NCI-H524 treated with DMSO at 0.1 percent for 48 hours (cell line): Measurements from ENCODE around the gene CFAP77.
A peak's percentile ranks its signal among the peaks of the same experiment; 100 is the strongest.

Experiments
- DNase-seq: peaks from one replicate; lab custom pipeline; 2025; lab: John Stamatoyannopoulos, UW

The CFAP77 gene

GRCh38 chr9:132517815-132518550, 108.0 kb downstream of the CFAP77 start:
- DNase-seq: no peak

DNA sequence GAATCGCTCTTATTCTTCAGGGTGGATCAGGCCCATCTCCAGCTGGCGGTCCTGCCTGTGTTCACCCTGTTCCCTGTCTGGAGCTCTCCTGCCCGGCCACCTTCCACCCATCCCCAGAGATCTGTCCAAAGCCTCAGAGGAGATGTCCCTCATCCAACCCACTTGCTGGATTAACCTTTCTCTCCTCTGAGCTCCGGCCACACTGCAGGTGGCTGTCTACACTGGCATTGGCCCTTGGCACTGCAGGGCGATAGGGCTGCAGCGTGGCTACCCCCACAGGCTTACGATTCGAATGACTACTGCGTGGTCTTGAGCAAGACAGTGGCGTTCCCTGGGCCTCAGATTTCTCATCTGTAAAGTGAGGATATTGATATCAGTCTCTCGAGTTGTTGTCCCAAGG, 108.6 kb downstream of the CFAP77 start:
- DNase-seq: no peak

DNA sequence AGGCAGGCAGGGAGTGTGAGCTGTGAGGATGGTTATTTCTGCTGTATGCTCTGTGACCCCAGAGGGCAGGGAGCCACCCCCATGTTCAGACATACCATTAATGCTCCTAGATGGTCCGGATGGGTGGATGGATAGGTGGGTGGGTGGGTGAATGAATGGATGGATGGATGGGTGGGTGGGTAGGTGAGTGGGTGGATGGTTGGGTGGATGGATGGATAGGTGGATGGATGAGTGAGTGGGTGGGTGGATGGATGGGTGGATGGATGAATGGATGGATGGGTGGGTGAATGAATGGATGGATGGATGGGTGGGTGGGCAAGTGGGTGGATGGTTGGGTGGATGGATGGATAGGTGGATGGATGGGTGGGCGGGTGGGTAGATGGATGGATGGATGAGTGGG, 109.0 kb downstream of the CFAP77 start:
- DNase-seq: no peak

- no peak for DNase-seq
Measured at GRCh38 chr9:132520612-132521011, 110.6 kb downstream of the CFAP77 start.

GRCh38 chr9:132525308-132526023, 115.5 kb downstream of the CFAP77 start:
- no peak for DNase-seq

- no peak for DNase-seq
Measured at GRCh38 chr9:132531195-132531594, 121.2 kb downstream of the CFAP77 start.

- DNase-seq: no peak
Measured at GRCh38 chr9:132531710-132532570, 121.9 kb downstream of the CFAP77 start.

DNA sequence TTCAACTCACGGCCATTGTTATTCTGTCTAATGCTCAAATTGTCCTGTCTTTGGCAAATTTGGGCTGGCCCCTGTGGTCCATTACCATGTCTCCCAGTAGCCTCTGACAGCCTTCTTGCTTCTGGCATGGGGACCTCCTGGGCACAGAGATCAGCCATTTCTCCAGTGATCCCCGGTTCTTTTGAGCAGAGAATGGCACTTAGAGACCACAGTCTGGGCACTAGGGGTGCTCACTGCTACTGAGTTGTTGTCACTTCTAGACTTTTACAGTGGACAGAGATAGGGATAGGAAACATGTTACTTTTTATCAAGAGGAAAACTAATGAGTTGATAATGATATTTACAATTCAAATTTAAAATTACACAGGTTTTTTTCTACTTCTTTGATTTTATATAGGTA, 124.8 kb downstream of the CFAP77 start:
- no peak for DNase-seq

- no peak for DNase-seq
Measured at GRCh38 chr9:132536124-132536523, 126.1 kb downstream of the CFAP77 start.

- no peak for DNase-seq
Measured at GRCh38 chr9:132537352-132537751, 127.3 kb downstream of the CFAP77 start.

DNA sequence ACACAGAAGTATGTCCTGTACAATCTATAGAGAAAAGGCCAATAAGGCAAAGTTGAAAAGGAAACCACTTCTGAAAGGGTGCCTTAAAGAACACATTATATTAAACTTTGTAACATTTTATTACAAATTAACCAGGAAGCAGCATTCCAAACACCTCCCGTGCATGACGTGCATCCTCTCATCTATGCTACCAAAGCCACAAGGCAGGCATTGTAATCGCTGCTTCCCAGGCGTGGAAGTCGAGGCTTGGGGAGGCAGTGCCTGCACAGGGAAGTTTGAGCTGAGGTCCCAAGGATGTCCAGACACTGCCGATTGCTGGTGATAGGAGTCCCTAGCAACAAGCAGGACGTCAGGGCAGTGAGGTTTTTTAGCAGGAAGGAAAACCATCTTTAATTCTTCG, 128.1 kb downstream of the CFAP77 start:
- no peak for DNase-seq

- DNase-seq: no peak
Measured at GRCh38 chr9:132539096-132539495, 129.1 kb downstream of the CFAP77 start.

GRCh38 chr9:132541051-132541450, 131.0 kb downstream of the CFAP77 start:
- no peak for DNase-seq

DNA sequence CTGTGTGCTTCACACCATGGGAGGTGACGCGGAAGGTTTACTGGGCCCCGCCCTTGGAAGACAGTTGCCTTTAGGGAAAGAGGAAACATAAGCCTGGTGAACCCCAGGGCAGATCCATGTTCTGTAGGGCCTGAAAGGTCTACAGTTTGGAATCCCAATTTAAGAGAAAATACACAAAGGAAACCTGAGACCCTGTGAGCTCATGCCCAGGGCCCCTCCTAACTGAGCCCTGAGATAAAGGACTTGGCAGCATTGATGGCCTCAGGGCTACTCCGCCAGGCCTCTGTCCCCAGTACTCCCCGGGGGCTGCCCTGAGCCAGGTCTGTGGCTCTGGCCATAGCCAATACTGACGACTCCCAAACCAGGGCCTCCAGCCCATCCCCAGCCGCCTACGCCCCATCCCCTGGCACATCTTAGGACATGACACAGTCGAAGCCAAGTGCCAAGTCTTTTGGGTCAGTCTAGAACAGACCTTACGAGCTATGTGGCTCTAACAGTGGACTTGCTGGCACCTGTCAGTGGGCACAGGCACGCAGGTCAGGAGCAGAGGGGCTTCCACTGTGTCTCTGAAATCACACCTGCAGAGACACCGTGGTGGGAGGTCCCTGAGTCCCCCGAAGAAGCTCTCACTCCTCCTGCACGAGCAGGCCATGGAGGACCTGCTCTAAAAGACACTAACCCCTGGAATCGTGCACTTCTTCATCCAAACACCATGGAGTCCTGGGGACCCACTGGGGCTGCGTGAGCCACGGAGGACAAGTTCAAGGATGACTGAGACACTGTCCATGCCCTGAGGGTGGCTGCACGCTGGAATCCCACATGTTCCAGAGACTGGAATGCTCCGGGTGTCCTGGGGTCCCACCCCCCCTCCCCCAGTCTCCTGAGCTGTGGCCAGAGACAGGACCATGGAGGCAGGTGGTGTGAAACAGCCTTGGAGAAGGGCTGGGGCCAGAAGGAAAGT, 132.1 kb downstream of the CFAP77 start:
- no peak for DNase-seq

GRCh38 chr9:132543251-132543650, 133.2 kb downstream of the CFAP77 start:
- no peak for DNase-seq

DNA sequence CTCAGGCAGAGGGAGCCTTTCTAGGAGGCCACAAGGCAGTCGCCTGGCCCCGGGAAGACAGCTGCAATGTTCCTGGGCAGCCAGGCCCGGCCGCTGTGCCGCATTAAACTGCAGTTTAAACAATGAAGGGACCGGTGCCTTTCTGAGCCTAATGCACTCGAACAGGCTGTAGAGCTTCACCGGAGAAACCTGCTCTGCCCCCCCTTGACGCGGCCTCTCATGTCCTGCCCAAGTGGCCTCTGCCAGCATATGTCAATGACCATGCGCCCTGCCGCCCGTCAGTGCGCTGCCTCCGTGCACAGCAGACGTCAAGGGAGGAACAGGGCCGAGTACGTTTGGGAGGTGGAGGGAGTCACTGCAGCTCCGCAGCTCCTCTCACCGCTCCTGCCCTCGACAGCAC, 133.9 kb downstream of the CFAP77 start:
- no peak for DNase-seq

- DNase-seq: no peak
Measured at GRCh38 chr9:132545578-132545977, 135.6 kb downstream of the CFAP77 start.

DNA sequence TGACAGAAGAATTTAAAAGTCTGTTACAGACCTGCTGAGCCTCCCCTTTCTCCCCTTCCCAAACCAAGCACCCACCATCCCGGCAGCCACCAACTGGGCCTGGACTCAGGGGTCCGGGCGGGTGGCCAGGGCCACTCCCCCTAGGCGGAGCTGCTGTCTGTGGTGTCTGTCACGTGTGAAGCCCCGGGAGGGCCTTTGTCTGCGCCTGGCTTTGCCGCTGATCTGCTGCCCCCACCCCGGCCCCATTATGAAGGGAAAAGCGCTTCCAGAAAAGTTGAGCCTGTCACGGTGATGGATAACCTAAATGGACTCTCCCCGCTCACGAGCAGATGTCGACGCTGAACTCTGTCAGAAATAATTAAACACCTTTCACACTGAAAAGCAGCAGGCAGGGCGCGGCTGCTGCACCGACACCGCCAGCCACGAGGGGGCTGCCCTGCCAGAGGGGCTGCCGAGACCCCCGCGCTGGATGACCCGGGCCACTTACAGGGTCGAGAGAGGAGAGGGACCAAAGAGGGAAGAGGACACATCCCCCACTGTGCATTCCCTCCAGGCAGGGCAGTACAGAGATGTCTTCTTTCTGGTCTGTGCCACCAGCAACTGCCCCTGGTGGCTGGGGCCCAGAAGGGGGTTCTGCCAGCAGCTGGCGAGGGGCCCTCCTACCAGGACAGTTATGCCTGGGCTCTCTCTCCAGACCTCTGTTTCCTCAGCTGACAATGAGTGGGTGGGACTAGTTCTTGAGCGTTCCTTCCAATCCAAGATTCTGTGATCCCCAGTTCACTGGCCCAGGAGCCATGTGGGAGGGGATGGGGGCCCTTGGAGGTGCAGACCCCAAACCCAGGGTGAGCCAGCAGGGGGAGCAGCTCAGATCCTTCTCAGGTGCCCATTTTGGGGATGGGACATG, 136.4 kb downstream of the CFAP77 start:
- peak; percentile 47 for DNase-seq

GRCh38 chr9:132547052-132547431, 137.0 kb downstream of the CFAP77 start:
- DNase-seq: no peak

DNA sequence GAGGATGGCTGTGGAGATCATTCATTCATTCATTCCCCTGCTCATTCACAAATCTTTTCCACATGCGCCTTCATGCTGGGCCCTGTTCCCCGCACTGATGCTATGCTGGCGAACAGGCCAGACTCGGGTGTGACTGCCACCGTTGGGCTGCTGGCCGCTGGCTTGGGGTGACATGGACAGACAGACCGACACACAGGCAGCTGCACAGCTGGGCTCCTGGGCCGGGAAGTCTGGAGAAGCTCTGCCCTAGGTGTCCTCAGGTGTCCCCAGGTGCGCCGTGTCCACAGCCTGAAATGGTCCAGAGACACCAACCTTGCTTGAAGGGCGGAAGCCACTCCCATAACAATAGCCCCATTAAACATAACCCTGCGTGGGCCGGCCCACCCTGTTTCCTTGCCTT, 137.4 kb downstream of the CFAP77 start:
- DNase-seq: no peak
